Kidney glomerular epithelial cell (primary cell): ENCODE results near the gene ACAA1.
"Not testable (repeated sequence)": the region's sequence is repeated elsewhere in the genome, so short reads cannot be mapped to it uniquely, and the experiment has no call there.

Experiments
- DNase-seq: peaks from one replicate; lab custom pipeline; 2025; lab: John Stamatoyannopoulos, UW

Gene ACAA1

DNA sequence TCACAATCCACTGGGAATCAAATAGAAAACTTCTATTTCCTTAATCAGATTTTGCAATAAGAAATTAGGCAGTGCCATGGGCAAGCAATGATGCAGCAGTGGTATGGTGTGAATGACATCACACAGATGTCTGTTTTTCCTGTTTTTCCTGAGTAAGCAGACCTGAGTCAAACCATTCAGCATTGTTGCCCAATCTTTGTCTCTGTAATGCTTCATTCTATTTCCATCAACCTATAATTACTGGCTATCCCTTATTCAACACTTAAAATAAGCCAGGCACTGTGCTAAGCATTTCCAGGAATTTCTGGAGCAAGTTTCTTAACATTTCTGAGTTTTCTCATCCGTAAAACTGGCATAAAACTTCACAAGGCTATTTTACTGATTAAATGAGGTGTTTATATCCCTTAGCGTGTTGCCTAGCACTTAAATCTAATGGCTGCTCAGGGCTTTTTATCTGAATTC lies 17.1 kb upstream of the ACAA1 start:
- DNase-seq = peak; percentile 78

DNA sequence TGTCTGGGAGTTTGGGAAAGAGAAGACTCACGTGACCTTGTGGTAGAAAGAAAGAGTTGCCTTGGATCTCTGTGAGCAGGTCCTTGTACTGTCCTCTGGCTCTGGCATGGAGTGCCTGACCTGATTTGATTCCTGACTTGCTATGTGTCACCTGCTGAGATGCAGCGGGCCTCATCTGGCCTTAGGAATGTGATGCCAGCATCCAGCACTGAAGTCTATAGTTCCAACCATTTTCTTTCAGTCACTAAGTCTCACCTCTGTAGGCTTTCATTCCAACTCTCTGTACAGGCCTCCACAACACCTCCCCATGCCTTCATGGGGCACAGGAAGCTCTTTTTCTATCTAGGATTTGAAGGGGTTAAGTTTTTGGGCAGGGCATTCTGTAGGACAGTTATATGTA lies 16.3 kb upstream of the ACAA1 start:
- DNase-seq = no peak

DNA sequence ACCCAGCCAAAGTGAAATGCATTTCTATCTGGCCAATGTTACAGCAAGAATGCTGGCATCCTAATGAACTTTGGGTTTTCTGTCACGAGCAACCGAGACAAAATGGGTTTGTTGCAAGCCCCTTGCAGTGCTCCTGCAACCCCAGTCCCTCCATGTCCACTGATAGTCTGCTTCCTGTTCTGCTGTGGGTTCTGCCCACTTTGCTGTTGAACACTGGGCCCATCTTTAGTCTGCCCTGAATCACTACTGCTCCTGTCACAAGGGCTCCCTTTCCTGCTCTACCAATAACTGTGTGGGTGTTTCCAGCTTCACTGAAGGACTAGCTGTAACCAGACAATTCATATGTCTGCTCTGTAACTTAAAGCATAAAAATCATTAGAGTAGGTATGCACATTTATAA lies 15.7 kb upstream of the ACAA1 start:
- DNase-seq = no peak

DNA sequence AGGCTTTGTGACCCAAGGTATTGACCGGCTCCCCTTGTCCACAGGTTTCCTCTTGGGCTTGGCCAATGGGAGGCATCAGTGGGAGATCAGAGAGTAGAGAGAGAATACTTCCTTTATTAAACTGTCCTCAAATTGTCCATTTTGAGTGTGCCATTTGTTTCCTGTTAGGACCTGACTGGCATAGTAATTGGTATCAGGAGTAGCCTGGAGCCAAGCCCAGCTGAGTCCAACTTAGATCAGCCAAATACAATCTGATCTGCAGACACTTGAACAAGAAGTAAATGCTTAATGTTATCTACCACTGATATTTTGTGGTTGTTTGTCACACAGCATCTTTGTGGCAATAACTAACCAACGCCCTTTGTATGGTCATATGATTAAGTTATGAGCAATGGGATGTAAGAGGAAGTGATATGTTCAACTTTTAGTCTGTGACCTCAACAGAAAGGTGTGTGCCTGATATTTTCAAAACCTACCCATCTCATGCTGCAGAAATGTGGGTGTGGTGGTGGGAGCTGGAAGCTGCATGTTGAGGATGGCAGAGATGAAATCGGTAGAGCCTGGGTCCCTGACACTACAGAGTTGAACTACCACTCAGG lies 14.8 kb upstream of the ACAA1 start:
- no peak for DNase-seq

DNA sequence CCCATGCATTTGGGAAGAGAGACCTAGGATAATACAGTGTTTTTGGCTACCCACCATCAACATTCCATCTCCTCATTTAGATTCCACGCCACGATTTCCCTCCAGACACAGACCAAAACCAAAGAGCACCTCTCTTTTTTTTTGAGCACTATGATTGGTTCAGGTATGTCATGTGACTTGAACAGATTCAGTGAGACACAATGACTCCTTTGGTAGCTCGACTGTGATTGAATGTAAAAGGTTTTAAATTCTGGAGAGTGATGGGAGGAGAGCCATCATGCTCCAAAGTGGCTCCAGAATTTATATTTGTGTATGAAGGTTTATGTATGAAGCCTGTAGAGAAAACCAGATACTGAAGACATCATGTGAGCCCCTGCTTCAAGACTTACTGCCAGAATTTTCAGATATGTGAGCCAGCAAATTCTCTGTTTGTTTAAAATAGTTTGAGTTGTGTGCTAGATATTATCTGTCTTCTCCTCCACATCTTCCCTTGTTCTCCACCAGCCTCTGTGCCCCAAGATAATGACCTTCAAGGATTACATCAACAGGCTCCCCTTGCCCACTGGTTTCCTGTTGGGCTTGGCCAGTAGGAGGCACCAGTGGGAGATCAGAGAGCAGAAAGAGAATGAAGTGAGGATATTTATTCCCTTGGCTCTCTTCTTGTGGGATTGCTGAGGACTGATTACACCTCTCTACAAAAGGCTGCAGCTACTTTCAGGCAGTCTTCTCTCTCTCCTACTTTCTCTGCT lies 14.0 kb upstream of the ACAA1 start:
- DNase-seq = no peak

GRCh38 chr3:38149708-38150107 lies 12.8 kb upstream of the ACAA1 start:
- DNase-seq = no peak

- DNase-seq = no peak
Measured at GRCh38 chr3:38148311-38148882, 11.5 kb upstream of the ACAA1 start.

GRCh38 chr3:38147421-38147820 lies 10.5 kb upstream of the ACAA1 start:
- no peak for DNase-seq

DNA sequence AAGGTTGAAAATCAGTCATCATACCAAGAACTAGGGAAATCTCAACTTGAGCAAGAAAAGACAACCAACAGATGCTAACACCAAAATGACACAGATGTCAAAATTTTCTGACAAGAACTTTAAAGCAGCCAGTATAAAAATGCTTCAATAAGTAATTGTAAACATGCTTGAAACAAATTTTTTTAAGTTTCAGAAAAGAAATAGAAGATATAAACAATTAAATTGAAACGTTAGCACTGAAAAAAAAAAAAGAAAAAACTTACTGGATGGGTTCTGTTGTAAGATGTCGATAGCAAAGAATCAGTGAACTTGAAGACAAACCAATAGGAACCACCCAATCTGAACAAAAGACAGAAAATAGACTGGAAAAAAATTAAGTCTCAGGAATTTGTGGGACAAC lies 9.6 kb upstream of the ACAA1 start:
- DNase-seq = no peak

- no peak for DNase-seq
Measured at GRCh38 chr3:38143511-38143910, 6.6 kb upstream of the ACAA1 start.

DNA sequence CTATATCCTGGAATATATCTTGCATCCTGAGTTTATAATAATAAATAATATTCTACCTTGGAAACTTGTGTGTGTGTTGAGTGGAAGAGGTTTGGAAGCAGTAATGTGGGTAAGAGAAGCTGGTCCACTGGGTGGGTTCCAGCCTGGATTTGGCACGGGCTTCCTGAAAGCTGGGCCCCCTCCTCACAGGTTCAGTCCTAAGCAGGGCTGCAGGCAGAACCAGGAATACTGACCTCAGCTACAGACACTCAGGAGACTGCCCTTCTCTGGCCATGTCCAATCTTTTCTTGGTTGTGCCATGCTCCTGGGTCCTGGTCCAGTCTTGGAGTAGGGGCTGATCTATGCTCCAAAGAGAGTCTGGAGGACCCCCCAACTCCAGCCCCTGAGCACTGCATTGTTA lies 6.0 kb upstream of the ACAA1 start:
- no peak for DNase-seq

GRCh38 chr3:38141952-38142273 lies 5.0 kb upstream of the ACAA1 start:
- peak; percentile 37 for DNase-seq

- no peak for DNase-seq
Measured at GRCh38 chr3:38141173-38141951, 4.4 kb upstream of the ACAA1 start.

- DNase-seq = no peak
Measured at GRCh38 chr3:38140326-38141172, 3.6 kb upstream of the ACAA1 start.

DNA sequence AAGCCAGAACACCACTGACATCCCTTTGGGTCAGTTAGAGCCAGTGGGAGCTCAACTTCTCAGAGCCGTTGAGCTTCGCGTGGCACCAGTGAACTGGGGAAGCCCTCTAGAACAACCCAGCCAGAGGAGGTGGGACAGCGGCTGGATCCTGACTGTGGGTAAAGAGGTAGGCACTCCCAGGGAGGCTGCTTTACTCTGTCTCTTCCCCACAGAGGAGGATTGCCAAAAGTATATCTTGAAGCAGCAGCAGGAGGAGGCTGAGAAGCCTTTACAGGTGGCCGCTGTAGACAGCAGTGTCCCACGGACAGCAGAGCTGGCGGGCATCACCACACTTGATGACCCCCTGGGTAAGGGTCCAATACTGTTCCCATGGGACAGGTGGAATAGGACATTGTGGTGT lies 2.7 kb upstream of the ACAA1 start:
- no peak for DNase-seq

- peak; percentile 40 for DNase-seq
Measured at GRCh38 chr3:38139191-38139590, 2.3 kb upstream of the ACAA1 start.

DNA sequence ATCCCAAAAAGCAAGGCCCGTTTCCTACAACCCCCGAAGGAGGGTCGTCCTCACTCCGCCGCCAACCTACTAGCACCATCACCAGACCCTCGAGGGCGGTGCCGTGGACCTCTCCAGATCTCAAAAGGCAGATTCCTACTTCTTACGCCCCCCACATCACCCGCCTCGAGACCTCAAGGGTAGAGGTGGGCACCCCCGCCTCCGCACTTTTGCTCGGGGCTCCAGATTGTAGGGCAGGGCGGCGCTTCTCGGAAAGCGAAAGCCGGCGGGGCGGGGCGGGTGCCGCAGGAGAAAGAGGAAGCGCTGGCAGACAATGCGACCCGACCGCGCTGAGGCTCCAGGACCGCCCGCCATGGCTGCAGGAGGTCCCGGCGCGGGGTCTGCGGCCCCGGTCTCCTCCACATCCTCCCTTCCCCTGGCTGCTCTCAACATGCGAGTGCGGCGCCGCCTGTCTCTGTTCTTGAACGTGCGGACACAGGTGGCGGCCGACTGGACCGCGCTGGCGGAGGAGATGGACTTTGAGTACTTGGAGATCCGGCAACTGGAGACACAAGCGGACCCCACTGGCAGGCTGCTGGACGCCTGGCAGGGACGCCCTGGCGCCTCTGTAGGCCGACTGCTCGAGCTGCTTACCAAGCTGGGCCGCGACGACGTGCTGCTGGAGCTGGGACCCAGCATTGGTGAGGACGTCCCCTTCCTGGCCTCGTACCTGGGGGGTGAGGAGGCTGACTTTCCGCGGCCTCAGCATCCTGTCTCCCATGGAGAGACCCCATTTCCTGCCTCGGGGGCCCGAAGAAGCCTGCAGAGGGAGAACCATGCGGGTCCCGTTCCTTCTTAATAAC lies 1.6 kb upstream of the ACAA1 start, which contains the start of gene MYD88:
TSS of gene MYD88 (plus strand) at position 313 of the 842 bp plus-strand sequence. CDS start at position 353, 40 bp downstream.
- DNase-seq = peak; percentile 34

DNA sequence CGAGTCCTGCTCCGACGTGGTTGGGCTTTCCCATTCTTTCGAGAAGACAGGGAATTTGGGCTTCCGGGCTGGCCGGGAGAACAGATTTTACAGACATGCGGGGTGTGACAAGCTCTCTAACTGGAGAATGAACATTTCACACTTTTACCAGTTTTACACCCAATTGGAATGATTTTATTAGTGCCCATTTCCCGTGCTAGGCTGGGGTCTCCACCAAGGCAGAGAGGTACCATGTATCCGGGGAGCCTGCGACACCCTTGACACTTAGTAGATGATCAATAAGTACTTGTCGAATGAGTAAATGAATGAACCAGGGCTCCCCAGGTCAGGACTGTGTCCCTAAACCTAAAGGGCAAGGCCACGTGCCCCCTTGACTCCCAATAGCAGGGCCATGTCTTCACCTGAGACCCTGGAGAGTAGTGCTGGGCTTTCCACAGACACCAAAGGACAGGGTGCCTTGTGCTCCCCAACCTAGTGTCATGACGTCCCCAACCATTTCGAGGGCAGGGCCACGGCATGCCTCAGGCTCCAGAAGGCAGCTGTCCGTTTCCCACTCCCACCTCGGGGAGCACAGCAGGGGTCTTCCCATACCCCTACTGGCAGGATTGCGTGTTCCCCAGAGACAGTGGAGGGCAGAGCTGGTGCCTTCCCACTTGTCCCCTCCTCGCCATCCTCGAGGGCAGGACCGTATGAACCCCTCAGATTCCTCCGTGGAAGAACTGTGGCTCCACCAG lies 855 bp upstream of the ACAA1 start:
- DNase-seq = no peak

GRCh38 chr3:38136393-38136776 lies 542 bp downstream of the ACAA1 start:
- no peak for DNase-seq

GRCh38 chr3:38135621-38136277 lies 1.2 kb downstream of the ACAA1 start:
- not testable (repeated sequence) for DNase-seq
